WERI-Rb-1 (cell line): ENCODE results near the gene HTR1A.

Experiments used
- DNase-seq: peaks from one replicate; pipeline ENCODE4 v3.0.0-alpha.2; 2020
- H3K27ac ChIP-seq: fragments of 250-450 bp; sonication (Bioruptor Pico); 2 replicates; pipeline ENCODE4 v1.5.1; 2020; ENCODE audit warnings: mild to moderate bottlenecking, moderate library complexity
- H3K27me3 ChIP-seq: fragments of 250-450 bp; sonication (Bioruptor Pico); 2 replicates; pipeline ENCODE4 v1.5.1; 2021; ENCODE audit warnings: mild to moderate bottlenecking, low read depth, moderate library complexity; ENCODE audit not compliant: insufficient read depth, severe bottlenecking
- H3K36me3 ChIP-seq: fragments of 250-450 bp; sonication (Bioruptor Pico); 2 replicates; pipeline ENCODE4 v1.5.1; 2020; ENCODE audit warnings: mild to moderate bottlenecking, moderate library complexity
- H3K4me3 ChIP-seq: 2 replicates; pipeline ENCODE4 v1.5.1; 2011; ENCODE audit warnings: low read depth, mild to moderate bottlenecking, control low read depth, low read length
- H3K9me3 ChIP-seq: fragments of 250-450 bp; sonication (Bioruptor Pico); 2 replicates; pipeline ENCODE4 v1.5.1; 2021; ENCODE audit warnings: mild to moderate bottlenecking, moderate library complexity; ENCODE audit not compliant: severe bottlenecking
- TF ChIP-seq, protein P1 (sequence below): IDR thresholded peaks from 2 replicates; pipeline ENCODE4 v1.5.1; 2011; ENCODE audit warnings: low read depth, mild to moderate bottlenecking, control low read depth, inconsistent platforms, low read length

The HTR1A gene

DNA sequence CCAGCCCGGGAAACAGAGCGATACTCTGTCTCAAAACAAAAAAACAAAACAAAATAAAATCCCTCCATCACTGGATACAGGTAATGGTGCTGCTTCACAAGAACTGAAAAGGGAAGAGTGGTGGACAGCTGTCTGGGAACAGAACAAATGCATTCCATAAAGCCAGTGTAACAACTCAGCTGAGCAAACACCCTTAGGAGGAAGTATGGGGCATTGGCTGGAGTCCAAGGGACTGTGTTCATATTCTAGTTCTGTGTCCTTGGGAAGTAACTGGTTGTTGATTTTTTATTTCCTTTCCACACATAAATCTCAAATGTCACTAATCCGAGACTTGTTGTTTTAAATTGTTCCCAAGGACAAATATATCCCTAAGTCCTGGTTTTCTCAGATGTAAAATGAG is 38.3 kb downstream of the HTR1A start:
- TF ChIP-seq, protein P1, sequence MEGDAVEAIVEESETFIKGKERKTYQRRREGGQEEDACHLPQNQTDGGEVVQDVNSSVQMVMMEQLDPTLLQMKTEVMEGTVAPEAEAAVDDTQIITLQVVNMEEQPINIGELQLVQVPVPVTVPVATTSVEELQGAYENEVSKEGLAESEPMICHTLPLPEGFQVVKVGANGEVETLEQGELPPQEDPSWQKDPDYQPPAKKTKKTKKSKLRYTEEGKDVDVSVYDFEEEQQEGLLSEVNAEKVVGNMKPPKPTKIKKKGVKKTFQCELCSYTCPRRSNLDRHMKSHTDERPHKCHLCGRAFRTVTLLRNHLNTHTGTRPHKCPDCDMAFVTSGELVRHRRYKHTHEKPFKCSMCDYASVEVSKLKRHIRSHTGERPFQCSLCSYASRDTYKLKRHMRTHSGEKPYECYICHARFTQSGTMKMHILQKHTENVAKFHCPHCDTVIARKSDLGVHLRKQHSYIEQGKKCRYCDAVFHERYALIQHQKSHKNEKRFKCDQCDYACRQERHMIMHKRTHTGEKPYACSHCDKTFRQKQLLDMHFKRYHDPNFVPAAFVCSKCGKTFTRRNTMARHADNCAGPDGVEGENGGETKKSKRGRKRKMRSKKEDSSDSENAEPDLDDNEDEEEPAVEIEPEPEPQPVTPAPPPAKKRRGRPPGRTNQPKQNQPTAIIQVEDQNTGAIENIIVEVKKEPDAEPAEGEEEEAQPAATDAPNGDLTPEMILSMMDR: no peak
- Histone ChIP-seq H3K36me3 (no peaks in the 10 kb centered on the region), H3K27me3 (no peaks in the 10 kb centered on the region), H3K27ac (no peak overlapping the region), H3K9me3 (no peaks in the 10 kb centered on the region), H3K4me3 (no peak overlapping the region)
- DNase-seq: no peak

GRCh38 chr5:63919763-63920478 is 42.3 kb downstream of the HTR1A start:
- Histone ChIP-seq H3K27me3 (no peaks in the 10 kb centered on the region), H3K36me3 (no peaks in the 10 kb centered on the region), H3K27ac (no peak overlapping the region), H3K9me3 (no peaks in the 10 kb centered on the region), H3K4me3 (no peak overlapping the region)
- DNase-seq: no peak
- TF ChIP-seq, protein P1: no peak

GRCh38 chr5:63916786-63917185 is 45.5 kb downstream of the HTR1A start:
- Histone ChIP-seq H3K27me3 (no peaks in the 10 kb centered on the region), H3K36me3 (no peaks in the 10 kb centered on the region), H3K27ac (no peak overlapping the region), H3K4me3 (no peak overlapping the region), H3K9me3 (no peaks in the 10 kb centered on the region)
- DNase-seq: no peak
- TF ChIP-seq, protein P1: no peak

GRCh38 chr5:63911871-63912270 is 50.4 kb downstream of the HTR1A start:
- Histone ChIP-seq H3K27me3 (no peaks in the 10 kb centered on the region), H3K36me3 (no peaks in the 10 kb centered on the region), H3K27ac (no peak overlapping the region), H3K4me3 (no peak overlapping the region), H3K9me3 (no peaks in the 10 kb centered on the region)
- no peak for DNase-seq
- TF ChIP-seq, protein P1: no peak
